B cell (primary cell): ENCODE results near the gene HLA-DQB1. TPM values are rescaled to one million over a fixed set of nuclear protein-coding genes. Genes with fewer than 3 reads are reported as not detected.

Experiments
- ATAC-seq: fragments of 200-7000 bp; cut with Tn5 transposase; one replicate; pipeline ENCODE4 v1.10.0; 2021; ENCODE audit warnings: low read depth, mild to moderate bottlenecking, moderate number of reproducible peaks, moderate library complexity
- CTCF ChIA-PET: fragments of 350-600 bp; sonication (Branson Sonifier 250); formaldehyde crosslinking; loops from one replicate; lab custom pipeline; 2021; ENCODE audit warnings: antibody characterized with exemption, inconsistent platforms; lab: Charles Lee
- POLR2A ChIA-PET: fragments of 350-600 bp; sonication (Branson Sonifier 250); formaldehyde crosslinking; loops from one replicate; lab custom pipeline; 2021; ENCODE audit warnings: antibody characterized with exemption; lab: Charles Lee
- DNase-seq: peaks from one replicate; pipeline ENCODE4 v3.0.0; 2013
- H2AFZ ChIP-seq: 2 replicates; pipeline ENCODE4 v1.6.1; 2012; ENCODE audit warnings: mild to moderate bottlenecking, low read depth, low read length; ENCODE audit not compliant: insufficient read depth, poor library complexity, severe bottlenecking
- H3K27ac ChIP-seq, 2 donors: 1 replicate in 1 of 2; 2 replicates in 1 of 2; pipeline ENCODE4 v1.5.1; 2012 to 2013; ENCODE audit warnings: low read length in 2 of 2, mild to moderate bottlenecking in 2 of 2, moderate library complexity in 1 of 2
- H3K27me3 ChIP-seq, 4 experiments: fragments of 200-600 bp in 1 of 4; sonication (generic) in 1 of 4; replicated peaks in 1 of 4; 1 replicate in 2 of 4; 2 replicates in 2 of 4; pipeline versions ENCODE4 v1.6.1 to v1.7.0; 2013 to 2016; ENCODE audit warnings: low read length in 3 of 4, mild to moderate bottlenecking in 2 of 4, mixed read lengths in 1 of 4, moderate library complexity in 1 of 4; ENCODE audit not compliant: insufficient read depth in 4 of 4, control insufficient read depth in 3 of 4; ENCODE audit errors: control extremely low read depth in 1 of 4
- H3K36me3 ChIP-seq, 2 experiments: replicated peaks in 1 of 2; 1 replicate in 1 of 2; 2 replicates in 1 of 2; pipeline versions ENCODE4 v1.6.1 to v1.7.1; 2013; ENCODE audit warnings: low read length in 1 of 2; ENCODE audit not compliant: insufficient read depth in 2 of 2, control insufficient read depth in 1 of 2; ENCODE audit errors: control extremely low read depth in 1 of 2, extremely low read depth in 1 of 2
- H3K4me1 ChIP-seq, 2 donors: fragments of 200-600 bp in 1 of 2; sonication (generic) in 1 of 2; 1 replicate in 1 of 2; 2 replicates in 1 of 2; pipeline versions ENCODE4 v1.5.1 to v1.6.1; 2013 to 2017; ENCODE audit warnings: low read length in 2 of 2; ENCODE audit not compliant: control insufficient read depth in 2 of 2, insufficient read depth in 2 of 2
- H3K4me2 ChIP-seq: replicated peaks from 2 replicates; pipeline ENCODE3; 2012; ENCODE audit warnings: mild to moderate bottlenecking, low read depth, low read length; ENCODE audit not compliant: poor library complexity, severe bottlenecking
- H3K4me3 ChIP-seq, 5 experiments: fragments of 200-600 bp in 1 of 5; sonication (generic) in 1 of 5; 1 replicate in 3 of 5; 2 replicates in 2 of 5; pipeline versions ENCODE4 v1.5.1 to v1.7.0; 2011 to 2016; ENCODE audit warnings: low read length in 4 of 5, mild to moderate bottlenecking in 4 of 5, low read depth in 2 of 5, control low read depth in 1 of 5, moderate library complexity in 1 of 5; ENCODE audit not compliant: insufficient read depth in 1 of 5; ENCODE audit errors: control extremely low read depth in 1 of 5, extremely low read depth in 1 of 5
- H3K79me2 ChIP-seq: fragments of 200-600 bp; sonication (generic); one replicate; pipeline ENCODE4 v1.6.0; 2016; ENCODE audit warnings: low read length; ENCODE audit not compliant: control insufficient read depth, insufficient read depth
- H3K9ac ChIP-seq: fragments of 200-600 bp; sonication (generic); 2 replicates; pipeline ENCODE4 v1.6.1; 2017; ENCODE audit warnings: mild to moderate bottlenecking, low read length, moderate library complexity
- H3K9me3 ChIP-seq, 3 donors: one replicate each; pipeline versions ENCODE4 v1.6.1 to v1.7.1; 2013; ENCODE audit warnings: low read length in 2 of 3; ENCODE audit not compliant: control insufficient read depth in 2 of 3, insufficient read depth in 1 of 3; ENCODE audit errors: control extremely low read depth in 1 of 3
- H4K20me1 ChIP-seq: 2 replicates; pipeline ENCODE4 v1.6.0; 2012; ENCODE audit warnings: mild to moderate bottlenecking, low read length; ENCODE audit not compliant: insufficient read depth, control insufficient read depth, poor library complexity, severe bottlenecking
- H3K27ac Mint-ChIP-seq: one replicate; pipeline ENCODE4 v1.8.0; 2021; ENCODE audit warnings: mixed read lengths
- H3K27me3 Mint-ChIP-seq: one replicate; pipeline ENCODE4 v1.8.0; 2021; ENCODE audit warnings: mixed read lengths
- H3K4me1 Mint-ChIP-seq: one replicate; pipeline ENCODE4 v1.8.0; 2021; ENCODE audit warnings: mixed read lengths
- H3K4me3 Mint-ChIP-seq: one replicate; pipeline ENCODE4 v1.8.0; 2021; ENCODE audit warnings: mixed read lengths
- H3K9me3 Mint-ChIP-seq: one replicate; pipeline ENCODE4 v1.8.0; 2022; ENCODE audit warnings: mixed read lengths; ENCODE audit not compliant: insufficient read depth
- CTCF ChIP-seq: fragments of 200-600 bp; IDR thresholded peaks from one replicate; pipeline ENCODE4 v1.8.0; 2022; ENCODE audit warnings: antibody characterized with exemption, mild to moderate bottlenecking
- EZH2 ChIP-seq: IDR thresholded peaks from 2 replicates; pipeline ENCODE4 v1.6.1; 2012; ENCODE audit warnings: borderline replicate concordance, low read depth, mild to moderate bottlenecking, moderate library complexity, low read length; ENCODE audit not compliant: insufficient read depth, poor library complexity, severe bottlenecking
- WGBS: methylation state at CpG from one replicate; pipeline ENCODE4 v1.1.5; 2013; ENCODE audit warnings: missing lambda C conversion rate; ENCODE audit not compliant: insufficient coverage; 5-methylcytosine and 5-hydroxymethylcytosine counted together
- intact Hi-C: fragments of 100-400 bp; cut with micrococcal nuclease; formaldehyde crosslinking; loops from one replicate; pipeline ENCODE4 v1.10.0; 2022
- polyA minus RNA-seq: library from RNA; depleted of rRNA, polyadenylated mRNA; stranded (reverse); fragments of >200 nt; gene quantifications from 2 replicates; pipeline ENCODE4 v1.2.3, GENCODE V29; 2012
- polyA plus RNA-seq: library from polyadenylated mRNA; depleted of rRNA; stranded (reverse); fragments of >200 nt; gene quantifications from 2 replicates; pipeline ENCODE4 v1.2.3, GENCODE V29; 2012
- total RNA-seq, 2 donors: library from RNA; stranded (reverse); fragments of 120-200 nt in 1 of 2; gene quantifications; 1 replicate in 1 of 2; 2 replicates in 1 of 2; pipeline versions ENCODE4 v1.2.3 to v1.2.4, GENCODE V29; 2013 to 2022

The HLA-DQB1 gene
- 267 and 287 TPM in 2 replicates for total RNA-seq
- 290 TPM for total RNA-seq (2013)
- polyA plus RNA-seq = 181 and 986 TPM in 2 replicates
- 119 and 1,226 TPM in 2 replicates for polyA minus RNA-seq

GRCh38 chr6:32666420-32667300, at the start of gene HLA-DQB1:
Gene HLA-DQB1, minus strand, starts transcription at chr6:32666657. Its CDS starts 50 bp downstream, at chr6:32666607.
- TF ChIP-seq CTCF (no peak), EZH2 (no peak)
- H3K4me3 ChIP-seq = peak within 1 kb of the TSS; percentile 57 to 98 (median 69)
- peaks cover 2% of the 10 kb centered on the region for H4K20me1 ChIP-seq
- H3K4me3 Mint-ChIP-seq = peak within 1 kb of the TSS; percentile 96
- peak within 1 kb of the TSS; percentile 80 for H3K4me2 ChIP-seq
- CTCF ChIA-PET = interaction anchor here (0.8 to 4.1 kb wide), 12 partner anchors 8 to 253 kb away, joined by 3 to 43 read pairs (median 4); partner anchors contain the start of gene HLA-DRA
- peaks cover 0 to 8% of the 10 kb centered on the region in 2 experiments for H3K36me3 ChIP-seq
- peaks cover 62% of the 10 kb centered on the region for H3K4me1 Mint-ChIP-seq
- intact Hi-C loops = loop anchor here (5.0 to 10.0 kb wide), 3 partner anchors 62 to 232 kb away; partner anchors contain the start of genes HLA-DRA and PSMB8
- H3K9me3 ChIP-seq = no peaks in the 10 kb centered on the region
- no peak within 1 kb of the TSS for H2AFZ ChIP-seq
- no peaks in the 10 kb centered on the region for H3K27me3 ChIP-seq
- POLR2A ChIA-PET = interaction anchor here (0.6 to 7.6 kb wide), 17 partner anchors 22 to 305 kb away, joined by 3 to 123 read pairs (median 5); partner anchors contain the start of genes HLA-DQA1, HLA-DRA and HLA-DRB5
- ATAC-seq (peak; percentile 61), DNase-seq (peak; percentile 85)
- H3K9ac ChIP-seq = peak within 1 kb of the TSS; percentile 99
- no peaks in the 10 kb centered on the region for H3K27me3 Mint-ChIP-seq
- 0% methylated on average over 11 of the region's 16 CpGs for WGBS
- no peaks in the 10 kb centered on the region for H3K9me3 Mint-ChIP-seq
- H3K4me1 ChIP-seq = peaks cover 23 to 34% of the 10 kb centered on the region in 2 donors
- peak within 1 kb of the TSS; percentile 97 for H3K27ac Mint-ChIP-seq
- H3K27ac ChIP-seq = peak within 1 kb of the TSS; percentile 96 to 99
- H3K79me2 ChIP-seq = peaks cover 49% of the 10 kb centered on the region

DNA sequence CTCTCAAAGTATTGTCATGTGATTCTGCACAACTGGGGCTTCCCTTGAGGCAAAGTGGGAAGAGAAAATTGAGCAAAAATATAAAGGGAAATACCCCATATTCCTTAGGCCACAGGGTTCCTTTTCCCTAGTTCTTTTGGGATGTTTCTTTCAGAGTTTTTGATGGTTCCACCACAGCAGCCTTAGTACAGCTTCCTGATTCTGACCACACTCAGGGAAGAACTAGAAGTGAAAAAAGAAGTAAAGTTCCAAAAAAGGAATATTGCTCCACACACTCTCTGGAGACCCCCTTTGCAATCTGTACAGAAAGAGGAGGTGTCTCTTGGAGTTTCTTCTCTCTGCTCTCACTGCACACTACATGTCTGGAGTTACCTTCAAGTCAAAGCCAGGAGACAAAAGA, 46.8 kb upstream of the HLA-DQB1 start:
- Histone ChIP-seq H3K36me3 (no peaks in the 10 kb centered on the region), H3K4me2 (no peak overlapping the region), H3K4me1 (no peaks in the 10 kb centered on the region), H4K20me1 (no peaks in the 10 kb centered on the region), H2AFZ (no peak overlapping the region), H3K27me3 (no peaks in the 10 kb centered on the region), H3K4me3 (no peak overlapping the region), H3K27ac (no peak overlapping the region), H3K79me2 (no peaks in the 10 kb centered on the region), H3K9ac (no peak overlapping the region), H3K9me3 (no peaks in the 10 kb centered on the region)
- POLR2A ChIA-PET = no interaction called here
- TF ChIP-seq EZH2 = no peak
- no peak for TF ChIP-seq CTCF
- H3K9me3 Mint-ChIP-seq = no peaks in the 10 kb centered on the region
- H3K27me3 Mint-ChIP-seq = no peaks in the 10 kb centered on the region
- no peak overlapping the region for H3K27ac Mint-ChIP-seq
- intact Hi-C loops = no loop called here
- H3K4me3 Mint-ChIP-seq = no peak overlapping the region
- DNase-seq (no peak), ATAC-seq (no peak)
- H3K4me1 Mint-ChIP-seq = no peaks in the 10 kb centered on the region
- CTCF ChIA-PET = no interaction called here
